ENCODE measurements around the gene OOSP4A. TPM values are rescaled to one million over a fixed set of nuclear protein-coding genes. Genes with fewer than 3 reads are reported as not detected.

The OOSP4A gene
- polyA plus RNA-seq, 1 of the 3 experiments (the other 2 are of a cell fraction) = not detected

GRCh38 chr11:59941091-59941490, 22.7 kb upstream of the OOSP4A start:
- H3K4me3 ChIP-seq (ENCODE audit: low read depth in 2 of 2, low read length in 1 of 2) = no peak overlapping the region
- peaks cover 5% of the 10 kb centered on the region; the same call in 1 of the 2 replicates for H3K27me3 ChIP-seq (ENCODE audit: insufficient read depth)
- POLR2A ChIA-PET = no interaction called here

More at GRCh38 chr11:59941091-59941490, 22.7 kb upstream of the OOSP4A start:
- TF ChIP-seq ELF1 (IDR thresholded peaks at IDR 0.05) (no peak), YY1 (IDR thresholded peaks at IDR 0.05; ENCODE audit: low read depth) (no peak), TEAD4 (IDR thresholded peaks at IDR 0.05; ENCODE audit: borderline replicate concordance, insufficient read depth) (no peak), JUND (IDR thresholded peaks at IDR 0.05) (no peak), FOXM1 (IDR thresholded peaks at IDR 0.05; ENCODE audit: low read depth) (no peak), NFIC (IDR thresholded peaks at IDR 0.05; ENCODE audit: borderline replicate concordance) (no peak), EZH2phosphoT487 (IDR thresholded peaks at IDR 0.05; ENCODE audit: borderline replicate concordance, low read depth) (no peak), CHD2 (IDR thresholded peaks at IDR 0.05; ENCODE audit: low read length, partially characterized antibody) (no peak), GABPA (IDR thresholded peaks at IDR 0.05; ENCODE audit: low read depth) (no peak), REST (IDR thresholded peaks at IDR 0.05; ENCODE audit: low read depth, low read length) (no peak), TCF12 (IDR thresholded peaks at IDR 0.05) (no peak), FOSL2 (IDR thresholded peaks at IDR 0.05; ENCODE audit: borderline replicate concordance, low read depth) (no peak), MEF2A (IDR thresholded peaks at IDR 0.05; ENCODE audit: borderline replicate concordance, low read depth) (no peak), PBX3 (IDR thresholded peaks at IDR 0.05) (no peak), MAX (IDR thresholded peaks at IDR 0.05; ENCODE audit: low read depth) (no peak), MXI1 (IDR thresholded peaks at IDR 0.05; ENCODE audit: low read depth, low read length) (no peak)
- Histone ChIP-seq H3K9me2 (no peaks in the 10 kb centered on the region), H3K9me3 (no peaks in the 10 kb centered on the region), H3K27ac (ENCODE audit: low read depth in 2 of 2, low read length in 1 of 2) (no peak overlapping the region), H3K4me1 (ENCODE audit: control insufficient read depth in 1 of 2, insufficient read depth in 2 of 2, low read depth in 1 of 2, low read length in 1 of 2) (no peaks in the 10 kb centered on the region), H3F3A (replicated peaks; ENCODE audit: insufficient read depth) (no peaks in the 10 kb centered on the region), H4K20me1 (ENCODE audit: insufficient read depth) (no peaks in the 10 kb centered on the region), H3K36me3 (replicated peaks in 1 of 2; ENCODE audit: control insufficient read depth in 1 of 2, insufficient read depth in 2 of 2, low read length in 1 of 2) (no peaks in the 10 kb centered on the region), H3K79me2 (ENCODE audit: insufficient read depth) (no peaks in the 10 kb centered on the region), H2AFZ (ENCODE audit: low read depth) (no peak overlapping the region), H3K4me2 (no peak overlapping the region), H3K9ac (no peak overlapping the region)
- no peak for DNase-seq
- CTCF ChIA-PET = no interaction called here
- WGBS (ENCODE audit: low lambda C conversion rate) = 13% methylated on average over 4 of the region's 4 CpGs

Measured in SK-N-SH (cell line).